Measurements from ENCODE around the gene ALX4.

ALX4 gene

DNA sequence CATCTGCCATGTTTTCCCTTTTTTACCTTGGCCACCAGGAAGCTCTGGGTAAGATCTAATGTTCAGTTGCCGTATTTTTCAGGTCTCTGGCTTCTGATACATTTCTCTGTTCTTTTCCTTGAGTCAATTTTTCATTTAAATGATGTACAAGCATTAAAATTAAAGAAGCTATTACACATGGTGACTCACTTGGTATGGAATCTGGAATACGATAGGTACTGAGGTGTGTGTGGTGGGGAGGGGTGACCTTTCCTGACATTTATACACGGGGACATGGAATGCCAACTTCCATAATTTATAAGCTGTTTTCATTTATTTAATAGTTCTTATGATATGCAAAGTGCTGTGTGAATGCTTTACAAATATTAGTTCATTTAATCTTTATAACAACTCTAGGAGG, 47.8 kb upstream of the ALX4 start:
- H3K4me3 ChIP-seq (ENCODE audit: low read length): no peak overlapping the region
- no peak overlapping the region for H3K27ac ChIP-seq (ENCODE audit: low read length)
- no peaks in the 10 kb centered on the region for H3F3A ChIP-seq (ENCODE audit: insufficient read depth, low read length)
- H2AFZ ChIP-seq (ENCODE audit: low read length): no peak overlapping the region
- no peaks in the 10 kb centered on the region for H3K79me2 ChIP-seq (ENCODE audit: low read length)
- H3K27me3 ChIP-seq (replicated peaks; ENCODE audit: insufficient read depth, low read length): no peaks in the 10 kb centered on the region
- no peak overlapping the region for H3K9ac ChIP-seq (ENCODE audit: low read length)
- no peaks in the 10 kb centered on the region for H3K36me3 ChIP-seq (replicated peaks; ENCODE audit: insufficient read depth, low read length)
- no peaks in the 10 kb centered on the region for H4K20me1 ChIP-seq (ENCODE audit: insufficient read depth, low read length)
- H3K9me3 ChIP-seq (replicated peaks; ENCODE audit: insufficient read depth, low read length): no peaks in the 10 kb centered on the region
- peaks cover 8% of the 10 kb centered on the region; the same call in 1 of the 2 replicates for H3K4me1 ChIP-seq (ENCODE audit: low read length)
- TF ChIP-seq, protein P1, sequence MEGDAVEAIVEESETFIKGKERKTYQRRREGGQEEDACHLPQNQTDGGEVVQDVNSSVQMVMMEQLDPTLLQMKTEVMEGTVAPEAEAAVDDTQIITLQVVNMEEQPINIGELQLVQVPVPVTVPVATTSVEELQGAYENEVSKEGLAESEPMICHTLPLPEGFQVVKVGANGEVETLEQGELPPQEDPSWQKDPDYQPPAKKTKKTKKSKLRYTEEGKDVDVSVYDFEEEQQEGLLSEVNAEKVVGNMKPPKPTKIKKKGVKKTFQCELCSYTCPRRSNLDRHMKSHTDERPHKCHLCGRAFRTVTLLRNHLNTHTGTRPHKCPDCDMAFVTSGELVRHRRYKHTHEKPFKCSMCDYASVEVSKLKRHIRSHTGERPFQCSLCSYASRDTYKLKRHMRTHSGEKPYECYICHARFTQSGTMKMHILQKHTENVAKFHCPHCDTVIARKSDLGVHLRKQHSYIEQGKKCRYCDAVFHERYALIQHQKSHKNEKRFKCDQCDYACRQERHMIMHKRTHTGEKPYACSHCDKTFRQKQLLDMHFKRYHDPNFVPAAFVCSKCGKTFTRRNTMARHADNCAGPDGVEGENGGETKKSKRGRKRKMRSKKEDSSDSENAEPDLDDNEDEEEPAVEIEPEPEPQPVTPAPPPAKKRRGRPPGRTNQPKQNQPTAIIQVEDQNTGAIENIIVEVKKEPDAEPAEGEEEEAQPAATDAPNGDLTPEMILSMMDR (IDR thresholded peaks at IDR 0.05; ENCODE audit: low read length): no peak
- TF ChIP-seq EZH2 (optimal IDR thresholded peaks at IDR 0.05; ENCODE audit: low read depth, low read length): no peak
- no peak for TF ChIP-seq EZH2phosphoT487 (IDR thresholded peaks at IDR 0.05; ENCODE audit: low read length)
- DNase-seq: no peak
- no peak overlapping the region for H3K4me2 ChIP-seq (ENCODE audit: low read depth, low read length)
- H3K9me2 ChIP-seq (replicated peaks; ENCODE audit: insufficient read depth, low read length): no peaks in the 10 kb centered on the region

DNA sequence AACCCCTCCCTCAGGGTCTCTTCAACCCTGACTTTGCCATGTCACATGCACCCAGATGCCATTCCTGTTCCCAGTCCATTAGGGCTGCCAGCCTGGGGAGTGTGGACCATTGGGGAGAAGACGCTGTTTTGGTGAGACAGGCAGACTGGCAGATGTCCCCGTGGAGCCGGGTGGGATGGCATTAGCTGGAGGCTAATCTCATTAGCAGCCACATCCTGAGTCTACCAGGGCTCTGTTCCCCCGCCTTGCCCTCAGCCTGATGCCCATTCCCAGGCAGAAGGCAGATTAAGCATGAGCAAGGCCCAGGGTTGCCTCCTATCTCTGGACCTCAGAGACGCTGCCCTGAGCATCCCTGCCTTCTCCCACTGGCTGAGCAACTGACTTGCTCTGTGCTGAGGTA, 46.4 kb upstream of the ALX4 start:
- H3K9me3 ChIP-seq (replicated peaks; ENCODE audit: insufficient read depth, low read length): no peaks in the 10 kb centered on the region
- no peak overlapping the region for H2AFZ ChIP-seq (ENCODE audit: low read length)
- no peaks in the 10 kb centered on the region for H4K20me1 ChIP-seq (ENCODE audit: insufficient read depth, low read length)
- no peak overlapping the region for H3K9ac ChIP-seq (ENCODE audit: low read length)
- H3F3A ChIP-seq (ENCODE audit: insufficient read depth, low read length): no peaks in the 10 kb centered on the region
- no peaks in the 10 kb centered on the region for H3K27me3 ChIP-seq (replicated peaks; ENCODE audit: insufficient read depth, low read length)
- no peak for DNase-seq
- no peak overlapping the region for H3K4me3 ChIP-seq (ENCODE audit: low read length)
- H3K36me3 ChIP-seq (replicated peaks; ENCODE audit: insufficient read depth, low read length): no peaks in the 10 kb centered on the region
- H3K9me2 ChIP-seq (replicated peaks; ENCODE audit: insufficient read depth, low read length): no peaks in the 10 kb centered on the region
- peaks cover 8% of the 10 kb centered on the region; the same call in 1 of the 2 replicates for H3K4me1 ChIP-seq (ENCODE audit: low read length)
- no peaks in the 10 kb centered on the region for H3K79me2 ChIP-seq (ENCODE audit: low read length)
- TF ChIP-seq, protein P1 (IDR thresholded peaks at IDR 0.05; ENCODE audit: low read length): no peak
- no peak for TF ChIP-seq EZH2phosphoT487 (IDR thresholded peaks at IDR 0.05; ENCODE audit: low read length)
- no peak for TF ChIP-seq EZH2 (optimal IDR thresholded peaks at IDR 0.05; ENCODE audit: low read depth, low read length)
- H3K27ac ChIP-seq (ENCODE audit: low read length): no peak overlapping the region
- H3K4me2 ChIP-seq (ENCODE audit: low read depth, low read length): no peak overlapping the region

DNA sequence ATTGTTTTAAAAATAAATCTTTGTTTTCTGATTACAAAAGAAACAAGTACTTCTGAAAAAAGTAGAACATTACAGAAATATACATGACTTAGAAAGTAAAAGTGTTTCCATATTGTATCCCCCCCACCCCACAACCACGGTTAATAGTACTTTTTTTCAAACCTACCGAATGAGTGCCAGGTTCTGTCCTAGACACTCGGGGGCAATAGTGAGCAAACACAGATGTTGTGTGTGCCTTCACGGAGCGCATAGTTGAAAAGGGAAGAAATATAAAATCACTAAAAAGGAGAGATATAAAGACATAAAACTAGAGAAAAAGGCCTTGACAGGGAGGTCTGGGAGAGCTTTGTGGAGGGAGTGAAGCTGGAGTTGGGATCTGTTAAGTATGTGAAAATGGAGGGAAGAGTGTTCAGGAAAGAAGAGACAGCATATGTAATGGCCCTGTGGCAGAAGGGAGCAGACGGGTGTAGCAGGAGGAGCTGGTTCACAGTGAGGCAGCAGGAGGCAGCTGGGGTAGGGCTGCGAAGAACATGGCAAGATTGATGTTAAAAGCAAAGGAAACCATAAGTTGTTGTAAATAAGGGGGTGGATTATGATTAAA, 42.1 kb upstream of the ALX4 start:
- no peak overlapping the region for H3K27ac ChIP-seq (ENCODE audit: low read length)
- H3K9me3 ChIP-seq (replicated peaks; ENCODE audit: insufficient read depth, low read length): no peaks in the 10 kb centered on the region
- no peak for DNase-seq
- no peaks in the 10 kb centered on the region for H3K36me3 ChIP-seq (replicated peaks; ENCODE audit: insufficient read depth, low read length)
- no peaks in the 10 kb centered on the region for H3K9me2 ChIP-seq (replicated peaks; ENCODE audit: insufficient read depth, low read length)
- no peak overlapping the region for H3K9ac ChIP-seq (ENCODE audit: low read length)
- H4K20me1 ChIP-seq (ENCODE audit: insufficient read depth, low read length): no peaks in the 10 kb centered on the region
- H2AFZ ChIP-seq (ENCODE audit: low read length): no peak overlapping the region
- H3K4me1 ChIP-seq (ENCODE audit: low read length): no peaks in the 10 kb centered on the region
- no peak overlapping the region for H3K4me2 ChIP-seq (ENCODE audit: low read depth, low read length)
- TF ChIP-seq EZH2 (optimal IDR thresholded peaks at IDR 0.05; ENCODE audit: low read depth, low read length) (no peak), EZH2phosphoT487 (IDR thresholded peaks at IDR 0.05; ENCODE audit: low read length) (no peak)
- TF ChIP-seq, protein P1 (IDR thresholded peaks at IDR 0.05; ENCODE audit: low read length): no peak
- no peaks in the 10 kb centered on the region for H3F3A ChIP-seq (ENCODE audit: insufficient read depth, low read length)
- no peaks in the 10 kb centered on the region for H3K79me2 ChIP-seq (ENCODE audit: low read length)
- no peaks in the 10 kb centered on the region for H3K27me3 ChIP-seq (replicated peaks; ENCODE audit: insufficient read depth, low read length)
- no peak overlapping the region for H3K4me3 ChIP-seq (ENCODE audit: low read length)

Measured in MM.1S (cell line).